H9 (cell line): ENCODE measurements around the gene LPXN. TPM values are rescaled to one million over a fixed set of nuclear protein-coding genes. Genes with fewer than 3 reads are reported as not detected.

Source experiments
- DNase-seq: peaks from one replicate; pipeline ENCODE4 v3.0.0-alpha.2; 2017
- H2AFZ ChIP-seq: one replicate; pipeline ENCODE4 v1.6.1; 2013; ENCODE audit warnings: mild to moderate bottlenecking, low read length, control low read depth, moderate library complexity
- H2AK5ac ChIP-seq: 2 replicates; pipeline ENCODE4 v1.6.1; 2013; ENCODE audit warnings: low read length, control low read depth, mixed read lengths; ENCODE audit not compliant: insufficient read length
- H2BK120ac ChIP-seq: one replicate; pipeline ENCODE4 v1.6.1; 2013; ENCODE audit warnings: low read depth, mild to moderate bottlenecking, low read length, control low read depth, inconsistent platforms; ENCODE audit not compliant: poor library complexity, severe bottlenecking
- H2BK12ac ChIP-seq: 2 replicates; pipeline ENCODE4 v1.6.1; 2013; ENCODE audit warnings: low read length, control low read depth, mixed read lengths, low read depth; ENCODE audit not compliant: insufficient read length
- H2BK15ac ChIP-seq: 2 replicates; pipeline ENCODE4 v1.6.1; 2013; ENCODE audit warnings: low read depth, low read length, control low read depth
- H2BK20ac ChIP-seq: one replicate; pipeline ENCODE4 v1.6.1; 2013; ENCODE audit warnings: low read depth, mild to moderate bottlenecking, low read length, control low read depth, inconsistent platforms; ENCODE audit not compliant: poor library complexity, severe bottlenecking
- H2BK5ac ChIP-seq: 2 replicates; pipeline ENCODE4 v1.6.1; 2013; ENCODE audit warnings: low read length, control low read depth, mixed read lengths; ENCODE audit not compliant: insufficient read length
- H3K14ac ChIP-seq: 2 replicates; pipeline ENCODE4 v1.6.1; 2013; ENCODE audit warnings: low read length, control low read depth; ENCODE audit not compliant: insufficient read depth
- H3K18ac ChIP-seq: 2 replicates; pipeline ENCODE4 v1.6.1; 2013; ENCODE audit warnings: low read depth, mild to moderate bottlenecking, mixed read lengths, low read length, control low read depth; ENCODE audit not compliant: insufficient read length
- H3K23ac ChIP-seq: 2 replicates; pipeline ENCODE4 v1.6.1; 2013; ENCODE audit warnings: low read length, control low read depth, mixed read lengths, low read depth; ENCODE audit not compliant: insufficient read length
- H3K23me2 ChIP-seq: 2 replicates; pipeline ENCODE4 v1.6.1; 2013; ENCODE audit warnings: low read depth, mild to moderate bottlenecking, mixed read lengths, low read length, control low read depth; ENCODE audit not compliant: insufficient read length, poor library complexity, severe bottlenecking
- H3K27ac ChIP-seq: 2 replicates; pipeline ENCODE4 v1.5.1; 2013; ENCODE audit warnings: low read length, control low read depth, mixed read lengths, low read depth; ENCODE audit not compliant: insufficient read length
- H3K27me3 ChIP-seq: 2 replicates; pipeline ENCODE4 v1.6.1; 2013; ENCODE audit warnings: low read length, control low read depth, inconsistent platforms; ENCODE audit not compliant: insufficient read depth
- H3K4ac ChIP-seq: 2 replicates; pipeline ENCODE4 v1.6.1; 2013; ENCODE audit warnings: low read depth, mild to moderate bottlenecking, control low read depth, inconsistent platforms, low read length, moderate library complexity
- H3K4me1 ChIP-seq: 2 replicates; pipeline ENCODE4 v1.6.1; 2013; ENCODE audit warnings: low read length, control low read depth, inconsistent platforms; ENCODE audit not compliant: insufficient read depth
- H3K4me2 ChIP-seq: 2 replicates; pipeline ENCODE4 v1.6.1; 2013; ENCODE audit warnings: low read length, control low read depth, mixed read lengths; ENCODE audit not compliant: insufficient read length, insufficient read depth
- H3K56ac ChIP-seq: 2 replicates; pipeline ENCODE4 v1.6.1; 2013; ENCODE audit warnings: low read depth, mild to moderate bottlenecking, mixed read lengths, low read length, control low read depth; ENCODE audit not compliant: insufficient read length
- H3K79me1 ChIP-seq: 2 replicates; pipeline ENCODE4 v1.6.1; 2013; ENCODE audit warnings: low read depth, mild to moderate bottlenecking, moderate library complexity, low read length, control low read depth, inconsistent platforms; ENCODE audit not compliant: insufficient read depth, poor library complexity, severe bottlenecking
- H3K79me2 ChIP-seq: 2 replicates; pipeline ENCODE4 v1.6.1; 2013; ENCODE audit warnings: low read length, control low read depth, inconsistent platforms; ENCODE audit not compliant: insufficient read depth
- H3K9ac ChIP-seq: 2 replicates; pipeline ENCODE4 v1.6.1; 2013; ENCODE audit warnings: low read length, control low read depth, mixed read lengths; ENCODE audit not compliant: insufficient read length; ENCODE audit errors: extremely low read depth
- H3K9me3 ChIP-seq: one replicate; pipeline ENCODE4 v1.6.1; 2013; ENCODE audit warnings: low read depth, low read length, inconsistent platforms; ENCODE audit not compliant: control insufficient read depth
- H3T11ph ChIP-seq: one replicate; pipeline ENCODE4 v1.6.1; 2013; ENCODE audit warnings: mild to moderate bottlenecking, low read length, control low read depth, inconsistent platforms
- H4K20me1 ChIP-seq: one replicate; pipeline ENCODE4 v1.6.1; 2013; ENCODE audit not compliant: control insufficient read depth, insufficient read length, insufficient read depth
- H4K5ac ChIP-seq: 2 replicates; pipeline ENCODE4 v1.6.1; 2013; ENCODE audit warnings: low read depth, mild to moderate bottlenecking, mixed read lengths, low read length, control low read depth; ENCODE audit not compliant: insufficient read length
- H4K8ac ChIP-seq: replicated peaks from 2 replicates; pipeline ENCODE4 v1.6.1; 2013; ENCODE audit warnings: low read length, control low read depth, mixed read lengths, low read depth; ENCODE audit not compliant: insufficient read length
- H4K91ac ChIP-seq: 2 replicates; pipeline ENCODE4 v1.6.1; 2013; ENCODE audit warnings: low read depth, mild to moderate bottlenecking, moderate library complexity, mixed read lengths, low read length, control low read depth; ENCODE audit not compliant: insufficient read length
- H3K27ac Mint-ChIP-seq, 3 experiments: 2 replicates in 2 of 3; 3 replicates in 1 of 3; pipeline ENCODE4 v1.8.0; 2020 to 2021; ENCODE audit warnings: mixed read lengths in 3 of 3, mild to moderate bottlenecking in 1 of 3, moderate library complexity in 1 of 3
- H3K27me3 Mint-ChIP-seq: 2 replicates; pipeline ENCODE4 v1.8.0; 2021; ENCODE audit warnings: low read depth, mild to moderate bottlenecking, moderate library complexity, mixed read lengths
- H3K36me3 Mint-ChIP-seq, 3 experiments: 2 replicates in 2 of 3; 3 replicates in 1 of 3; pipeline ENCODE4 v1.8.0; 2020 to 2021; ENCODE audit warnings: low read depth in 3 of 3, mixed read lengths in 3 of 3; ENCODE audit not compliant: insufficient read depth in 1 of 3
- H3K4me1 Mint-ChIP-seq, 2 experiments: 2 replicates each; pipeline ENCODE4 v1.8.0; 2020; ENCODE audit warnings: mixed read lengths in 2 of 2
- H3K4me3 Mint-ChIP-seq, 2 experiments: 2 replicates in 1 of 2; 3 replicates in 1 of 2; pipeline ENCODE4 v1.8.0; 2020 to 2021; ENCODE audit warnings: mild to moderate bottlenecking in 2 of 2, mixed read lengths in 2 of 2, moderate library complexity in 1 of 2
- H3K9me3 Mint-ChIP-seq, 2 experiments: 2 replicates in 1 of 2; 3 replicates in 1 of 2; pipeline ENCODE4 v1.8.0; 2020; ENCODE audit warnings: mild to moderate bottlenecking in 2 of 2, mixed read lengths in 2 of 2, moderate library complexity in 1 of 2
- CTCF ChIP-seq: fragments of 200-600 bp; sonication (generic); conservative IDR thresholded peaks from 3 replicates; pipeline ENCODE4 v1.8.0; 2021; ENCODE audit warnings: antibody characterized with exemption, mild to moderate bottlenecking
- WGBS: extraction: QIAGEN DNeasy Blood & Tissue Kit; methylation state at CpG from one replicate; pipeline ENCODE4 v1.1.7; 2013; ENCODE audit warnings: missing lambda C conversion rate, low lambda C conversion rate, mixed read lengths; ENCODE audit not compliant: insufficient read length; ENCODE audit errors: extremely low coverage; 5-methylcytosine and 5-hydroxymethylcytosine counted together
- total RNA-seq: library from RNA; stranded (reverse); gene quantifications from 2 replicates; pipeline ENCODE4 v1.2.1, GENCODE V29; 2021

The LPXN gene
- total RNA-seq, 1 experiment from 2014 or later: 1.4 TPM

- Histone ChIP-seq H3K9ac (no peak overlapping the region), H3K79me2 (no peaks in the 10 kb centered on the region), H2BK120ac (no peak overlapping the region), H3K4me1 (peaks cover 3% of the 10 kb centered on the region; the same call in 1 of the 2 replicates), H3K9me3 (no peaks in the 10 kb centered on the region), H4K20me1 (no peaks in the 10 kb centered on the region), H4K91ac (no peak overlapping the region), H4K5ac (no peak overlapping the region), H3K18ac (no peak overlapping the region), H3K56ac (no peak overlapping the region), H2AK5ac (no peak overlapping the region), H3T11ph (no peak overlapping the region), H3K27ac (no peak overlapping the region), H2BK12ac (no peak overlapping the region), H2BK20ac (no peak overlapping the region), H3K23me2 (no peaks in the 10 kb centered on the region), H3K79me1 (no peaks in the 10 kb centered on the region), H4K8ac (no peak overlapping the region), H3K23ac (no peak overlapping the region), H2AFZ (no peak overlapping the region), H3K4ac (no peak overlapping the region), H3K14ac (no peak overlapping the region), H2BK5ac (no peak overlapping the region), H2BK15ac (no peak overlapping the region), H3K4me2 (no peak overlapping the region), H3K27me3 (no peaks in the 10 kb centered on the region; the same call in 1 of the 2 replicates)
- H3K27me3 Mint-ChIP-seq: no peaks in the 10 kb centered on the region
- WGBS: no CpG with 5 or more reads among the region's 4 CpGs
- peaks cover 6 to 10% of the 10 kb centered on the region in 2 experiments; a peak in 2 of 4 replicates for H3K4me1 Mint-ChIP-seq
- no peak for DNase-seq
- H3K9me3 Mint-ChIP-seq: no peaks in the 10 kb centered on the region; a peak in 1 of 5 replicates
- no peak overlapping the region for H3K4me3 Mint-ChIP-seq
- no peak for TF ChIP-seq CTCF
- H3K27ac Mint-ChIP-seq: no peak overlapping the region
- peaks cover 47 to 68% (median 65%) of the 10 kb centered on the region in 3 experiments; a peak in 6 of 7 replicates for H3K36me3 Mint-ChIP-seq
These were observed 46.1 kb upstream of the LPXN start for GRCh38 chr11:58621586-58622262.
